NB4 (cell line): ENCODE data around the gene GRM1.
A peak's percentile ranks its signal among the peaks of the same experiment; 100 is the strongest.

Experiments used
- DNase-seq: peaks from one replicate; pipeline ENCODE4 v3.0.0; 2010; ENCODE audit warnings: low read depth
- H3K4me3 ChIP-seq: one replicate; pipeline ENCODE4 v1.5.1; 2011; ENCODE audit warnings: mild to moderate bottlenecking, low read depth, low read length, moderate library complexity
- MYC ChIP-seq: IDR thresholded peaks from 2 replicates; pipeline ENCODE4 v1.6.1; 2011; ENCODE audit warnings: low read depth, low read length
- POLR2A ChIP-seq: IDR thresholded peaks from 2 replicates; pipeline ENCODE4 v1.6.1; 2011; ENCODE audit warnings: mild to moderate bottlenecking; ENCODE audit not compliant: insufficient read length; ENCODE audit errors: extremely low read depth
- TF ChIP-seq, protein P1 (sequence below): IDR thresholded peaks from one replicate; pipeline ENCODE4 v1.5.1; 2012; ENCODE audit warnings: low read depth, low read length
- TF ChIP-seq, protein P2 (sequence below): IDR thresholded peaks from 2 replicates; pipeline ENCODE4 v1.6.1; 2011; ENCODE audit warnings: low read depth, low read length

Gene GRM1

DNA sequence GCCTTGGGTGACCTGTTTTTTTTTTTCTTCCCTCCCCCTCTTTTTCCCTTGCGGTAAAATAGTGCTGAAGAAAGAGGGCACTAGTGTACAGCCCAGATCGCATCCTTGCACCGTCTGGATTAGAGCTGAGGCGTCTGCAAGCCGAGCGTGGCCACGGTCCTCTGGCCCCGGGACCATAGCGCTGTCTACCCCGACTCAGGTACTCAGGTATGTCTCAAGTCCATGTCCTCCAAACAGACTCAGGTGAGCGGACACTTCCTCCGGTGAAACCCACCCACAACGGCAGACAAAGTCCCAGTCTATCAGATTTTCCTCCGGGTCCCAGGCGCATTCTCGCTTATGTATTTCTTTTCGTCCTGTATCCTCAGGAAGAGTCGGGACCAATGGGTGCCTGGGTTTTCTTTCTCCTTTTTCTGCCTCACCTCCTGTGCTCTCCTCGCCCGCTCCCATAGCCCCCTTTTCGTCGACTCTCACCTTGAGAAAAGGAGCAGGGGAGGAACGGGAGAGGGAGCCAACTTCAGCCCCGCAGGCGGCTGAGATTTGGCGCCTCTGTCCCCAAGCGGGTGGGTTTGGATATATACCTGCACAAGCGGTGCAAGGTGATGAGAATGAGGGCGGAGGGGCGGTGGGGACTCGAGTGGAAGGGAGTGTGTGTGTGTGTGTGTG, 1.1 kb upstream of the GRM1 start:
- no peak for DNase-seq
- TF ChIP-seq, protein P1, sequence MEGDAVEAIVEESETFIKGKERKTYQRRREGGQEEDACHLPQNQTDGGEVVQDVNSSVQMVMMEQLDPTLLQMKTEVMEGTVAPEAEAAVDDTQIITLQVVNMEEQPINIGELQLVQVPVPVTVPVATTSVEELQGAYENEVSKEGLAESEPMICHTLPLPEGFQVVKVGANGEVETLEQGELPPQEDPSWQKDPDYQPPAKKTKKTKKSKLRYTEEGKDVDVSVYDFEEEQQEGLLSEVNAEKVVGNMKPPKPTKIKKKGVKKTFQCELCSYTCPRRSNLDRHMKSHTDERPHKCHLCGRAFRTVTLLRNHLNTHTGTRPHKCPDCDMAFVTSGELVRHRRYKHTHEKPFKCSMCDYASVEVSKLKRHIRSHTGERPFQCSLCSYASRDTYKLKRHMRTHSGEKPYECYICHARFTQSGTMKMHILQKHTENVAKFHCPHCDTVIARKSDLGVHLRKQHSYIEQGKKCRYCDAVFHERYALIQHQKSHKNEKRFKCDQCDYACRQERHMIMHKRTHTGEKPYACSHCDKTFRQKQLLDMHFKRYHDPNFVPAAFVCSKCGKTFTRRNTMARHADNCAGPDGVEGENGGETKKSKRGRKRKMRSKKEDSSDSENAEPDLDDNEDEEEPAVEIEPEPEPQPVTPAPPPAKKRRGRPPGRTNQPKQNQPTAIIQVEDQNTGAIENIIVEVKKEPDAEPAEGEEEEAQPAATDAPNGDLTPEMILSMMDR, result no peak
- TF ChIP-seq POLR2A, result no peak
- TF ChIP-seq MYC, result no peak
- TF ChIP-seq, protein P2, sequence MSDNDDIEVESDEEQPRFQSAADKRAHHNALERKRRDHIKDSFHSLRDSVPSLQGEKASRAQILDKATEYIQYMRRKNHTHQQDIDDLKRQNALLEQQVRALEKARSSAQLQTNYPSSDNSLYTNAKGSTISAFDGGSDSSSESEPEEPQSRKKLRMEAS, result no peak
- H3K4me3 ChIP-seq, result no peak overlapping the region

DNA sequence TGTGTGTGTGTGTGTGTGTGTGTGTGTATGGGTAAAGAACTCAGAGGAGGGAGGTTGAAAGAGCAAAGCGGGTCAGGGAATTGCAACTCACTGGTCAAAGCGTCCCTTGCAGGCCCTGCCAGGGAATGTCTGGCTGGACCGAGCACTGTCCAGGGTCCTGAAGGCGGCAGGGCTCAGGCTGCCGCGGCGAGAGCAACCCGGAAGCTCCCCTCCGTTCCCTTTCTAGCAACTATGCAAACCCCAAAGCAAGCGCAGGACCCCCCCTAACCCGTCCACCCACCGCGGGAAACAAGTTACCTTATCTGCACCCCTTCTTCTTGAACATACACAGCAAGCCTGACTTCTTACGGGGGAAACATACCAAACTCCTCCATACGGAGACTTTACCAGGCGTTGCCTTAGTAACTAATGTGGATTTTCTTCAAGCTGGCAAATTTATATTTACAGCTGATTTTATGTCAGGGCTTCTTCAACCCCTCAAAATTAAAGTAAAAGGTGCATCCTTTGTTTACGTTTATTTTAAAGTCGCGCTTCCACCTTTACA, 538 bp upstream of the GRM1 start:
- TF ChIP-seq MYC, result no peak
- TF ChIP-seq, protein P1, result no peak
- TF ChIP-seq, protein P2, result no peak
- TF ChIP-seq POLR2A, result no peak
- peak; percentile 55 for DNase-seq
- no peak overlapping the region for H3K4me3 ChIP-seq

DNA sequence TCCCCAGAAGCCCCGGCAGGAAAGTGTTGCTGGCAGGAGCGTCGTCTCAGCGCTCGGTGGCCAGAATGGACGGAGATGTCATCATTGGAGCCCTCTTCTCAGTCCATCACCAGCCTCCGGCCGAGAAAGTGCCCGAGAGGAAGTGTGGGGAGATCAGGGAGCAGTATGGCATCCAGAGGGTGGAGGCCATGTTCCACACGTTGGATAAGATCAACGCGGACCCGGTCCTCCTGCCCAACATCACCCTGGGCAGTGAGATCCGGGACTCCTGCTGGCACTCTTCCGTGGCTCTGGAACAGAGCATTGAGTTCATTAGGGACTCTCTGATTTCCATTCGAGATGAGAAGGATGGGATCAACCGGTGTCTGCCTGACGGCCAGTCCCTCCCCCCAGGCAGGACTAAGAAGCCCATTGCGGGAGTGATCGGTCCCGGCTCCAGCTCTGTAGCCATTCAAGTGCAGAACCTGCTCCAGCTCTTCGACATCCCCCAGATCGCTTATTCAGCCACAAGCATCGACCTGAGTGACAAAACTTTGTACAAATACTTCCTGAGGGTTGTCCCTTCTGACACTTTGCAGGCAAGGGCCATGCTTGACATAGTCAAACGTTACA, 817 bp downstream of the GRM1 start:
- no peak overlapping the region for H3K4me3 ChIP-seq
- TF ChIP-seq POLR2A, result no peak
- TF ChIP-seq, protein P1, result no peak
- no peak for TF ChIP-seq MYC
- TF ChIP-seq, protein P2, result no peak
- DNase-seq, result no peak

DNA sequence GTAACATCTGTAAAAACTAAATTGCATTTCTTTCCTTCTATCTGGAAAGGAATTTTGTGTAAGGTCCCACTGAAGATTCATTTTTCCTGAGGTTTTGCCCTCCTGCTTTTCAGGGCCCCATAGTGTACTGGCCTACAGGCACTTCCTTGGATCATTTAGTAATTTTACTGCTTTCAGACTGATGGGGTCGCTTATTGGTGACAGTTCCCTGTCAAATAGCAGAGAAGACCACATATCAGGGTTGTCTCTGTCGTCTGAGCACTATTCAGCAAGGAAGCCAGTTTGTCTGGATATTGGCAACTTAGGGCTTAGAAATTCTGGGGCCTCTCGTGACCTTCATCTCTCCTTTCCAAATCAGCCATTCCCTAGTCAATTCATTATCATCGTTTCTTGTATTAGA, 3.5 kb downstream of the GRM1 start:
- no peak for DNase-seq
- H3K4me3 ChIP-seq, result no peak overlapping the region
- TF ChIP-seq, protein P2, result no peak
- TF ChIP-seq MYC (no peak), POLR2A (no peak)
- TF ChIP-seq, protein P1, result no peak

DNA sequence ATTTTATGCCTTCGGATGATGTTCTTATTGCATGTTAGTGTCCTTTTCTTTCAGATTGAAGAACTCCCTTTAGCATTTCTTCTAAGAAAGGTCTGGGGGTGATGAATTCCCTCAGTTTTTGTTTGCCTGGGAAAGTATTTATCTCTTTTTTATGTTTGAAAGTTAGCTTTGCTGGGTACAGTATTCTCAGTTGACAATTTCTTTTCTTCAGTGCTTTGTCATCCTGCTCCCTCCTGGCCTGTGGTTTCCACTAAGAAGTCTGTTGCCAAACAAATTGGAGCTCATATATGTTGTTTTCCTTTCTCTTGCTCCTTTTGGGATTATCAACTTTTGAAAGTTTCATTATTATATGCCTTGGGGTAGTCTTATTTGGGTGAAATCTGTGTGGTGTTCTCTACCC, 11.5 kb downstream of the GRM1 start:
- TF ChIP-seq POLR2A (no peak), MYC (no peak)
- TF ChIP-seq, protein P2, result no peak
- TF ChIP-seq, protein P1, result no peak
- no peak overlapping the region for H3K4me3 ChIP-seq
- no peak for DNase-seq
